Choroid plexus epithelial cell (primary cell): ENCODE data around the gene ENOX1.

ENCODE experiments used
- DNase-seq: peaks from one replicate; pipeline ENCODE4 v3.0.0-alpha.2; 2010; ENCODE audit warnings: low read depth
- H3K4me3 ChIP-seq: 2 replicates; pipeline ENCODE4 v1.5.1; 2011; ENCODE audit warnings: low read depth, mild to moderate bottlenecking, control low read depth, low read length, moderate library complexity
- CTCF ChIP-seq: conservative IDR thresholded peaks from 2 replicates; pipeline ENCODE4 v1.5.1; 2011; ENCODE audit warnings: low read depth, mild to moderate bottlenecking, control low read depth, inconsistent platforms, low read length, moderate library complexity

ENOX1 gene

GRCh38 chr13:43328907-43329306, 457.9 kb downstream of the ENOX1 start:
- DNase-seq, result no peak

GRCh38 chr13:43326100-43326499, 460.7 kb downstream of the ENOX1 start:
- DNase-seq, result no peak
- no peak for TF ChIP-seq CTCF
- no peak overlapping the region for H3K4me3 ChIP-seq

More at GRCh38 chr13:43328907-43329306, 457.9 kb downstream of the ENOX1 start:
- no peak for TF ChIP-seq CTCF
- no peak overlapping the region for H3K4me3 ChIP-seq

GRCh38 chr13:43325636-43326035, 461.1 kb downstream of the ENOX1 start:
- TF ChIP-seq CTCF, result no peak
- H3K4me3 ChIP-seq, result no peak overlapping the region
- no peak for DNase-seq

GRCh38 chr13:43324129-43324528, 462.6 kb downstream of the ENOX1 start:
- no peak overlapping the region for H3K4me3 ChIP-seq
- no peak for TF ChIP-seq CTCF
- DNase-seq, result no peak

GRCh38 chr13:43319617-43320444, 466.9 kb downstream of the ENOX1 start:
- no peak for DNase-seq
- no peak for TF ChIP-seq CTCF
- H3K4me3 ChIP-seq, result no peak overlapping the region

DNA sequence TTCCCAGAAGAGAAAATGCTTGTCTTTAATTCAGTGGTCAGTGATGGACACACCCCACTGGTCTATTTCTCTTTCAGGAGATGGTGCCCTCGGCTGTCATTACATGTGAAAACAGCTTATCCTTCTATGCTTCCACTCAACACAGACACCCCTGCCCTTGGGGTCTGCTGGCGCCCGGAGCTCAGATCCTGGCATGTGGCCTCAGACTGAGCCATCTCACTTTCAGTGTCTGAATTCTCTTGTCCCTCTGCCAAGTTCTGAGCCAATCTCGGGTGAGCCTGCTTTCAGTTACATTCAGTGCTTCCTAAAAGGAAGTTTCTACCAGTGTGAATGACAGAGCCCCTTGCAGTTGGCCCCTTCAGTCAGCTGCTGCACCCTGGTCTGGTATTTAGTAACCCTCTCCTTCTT, 469.8 kb downstream of the ENOX1 start:
- H3K4me3 ChIP-seq, result peak overlapping the region; percentile 29
- peak; percentile 72 for DNase-seq
- no peak for TF ChIP-seq CTCF

GRCh38 chr13:43316281-43316680, 470.5 kb downstream of the ENOX1 start:
- TF ChIP-seq CTCF, result no peak
- H3K4me3 ChIP-seq, result no peak overlapping the region
- DNase-seq, result no peak
